ENCODE results near the gene CEMIP.

DNA sequence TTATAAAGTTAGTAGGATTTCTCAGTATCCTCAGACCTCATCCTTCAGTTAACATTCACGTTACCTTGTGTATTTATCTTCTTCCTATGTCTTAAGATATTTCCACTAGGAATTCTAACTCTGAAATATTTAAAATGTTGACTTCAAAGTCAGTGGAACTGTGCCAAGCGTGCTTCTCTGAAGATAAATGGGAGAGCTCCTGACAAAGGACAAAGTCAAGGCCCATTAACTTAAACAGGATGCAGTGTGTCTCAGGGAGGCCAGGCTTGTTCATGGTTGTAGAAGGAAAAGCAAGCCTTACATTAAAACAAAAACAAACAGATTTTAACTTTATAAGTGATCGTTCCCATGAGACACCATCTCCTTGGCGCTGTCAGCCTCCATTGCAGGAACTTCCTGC is 42.6 kb upstream of the CEMIP start:
- no peak for TF ChIP-seq CTCF (IDR thresholded peaks at IDR 0.05)
- TF ChIP-seq POLR2A (IDR thresholded peaks at IDR 0.05) = no peak
